Hematopoietic multipotent progenitor cell treated with erythropoietin and hydrocortisone succinate and interleukin-3 and kit ligand, for 8 days (in vitro differentiated cells): Measurements from ENCODE around the gene RPTOR.
"Not testable (repeated sequence)": the region's sequence is repeated elsewhere in the genome, so short reads cannot be mapped to it uniquely, and the experiment has no call there.

Experiments
- DNase-seq: peaks from one replicate; pipeline ENCODE4 v3.0.0-alpha.2; 2015

The RPTOR gene

DNA sequence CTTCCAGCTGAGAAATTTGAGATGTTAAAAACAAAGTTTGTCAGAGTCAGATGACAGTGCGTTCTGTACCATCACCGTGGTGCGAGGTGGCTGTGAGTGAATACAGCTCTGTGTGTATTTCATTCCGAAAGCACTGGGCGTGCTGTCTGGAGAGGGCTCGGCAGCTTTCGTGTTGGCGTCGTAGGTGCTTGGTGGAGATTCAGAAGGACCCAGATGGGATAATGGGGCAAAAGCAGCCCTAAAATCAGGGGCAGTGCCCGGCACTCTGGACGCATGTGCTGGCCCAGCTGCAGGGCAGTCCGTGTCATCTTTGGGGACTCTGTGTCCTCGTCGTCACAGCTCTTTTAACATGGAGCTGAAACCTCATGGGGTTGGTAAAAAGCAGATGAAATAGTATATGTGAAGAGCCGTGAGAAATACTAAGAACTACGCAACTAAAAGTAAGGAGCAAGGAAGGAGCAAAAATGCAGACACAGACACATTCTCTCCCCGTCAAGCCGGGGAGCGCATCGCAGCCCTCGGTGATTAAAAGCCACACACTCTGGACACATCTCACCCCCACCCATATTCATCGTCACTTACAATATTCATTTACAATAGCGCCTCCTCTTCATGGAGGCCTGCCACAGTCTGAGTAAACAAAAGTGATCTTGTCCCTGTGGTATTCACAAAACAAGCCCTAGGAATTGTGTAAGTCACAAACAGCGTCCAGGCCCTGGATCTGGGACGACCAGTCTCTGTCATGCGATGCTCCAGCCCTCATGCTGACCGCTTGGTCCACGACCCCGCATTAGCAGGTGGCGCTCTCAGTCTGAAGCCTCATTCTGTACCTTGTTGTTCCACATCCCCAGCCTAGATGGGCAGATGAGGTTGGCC lies 206.7 kb downstream of the RPTOR start:
- DNase-seq = no peak

DNA sequence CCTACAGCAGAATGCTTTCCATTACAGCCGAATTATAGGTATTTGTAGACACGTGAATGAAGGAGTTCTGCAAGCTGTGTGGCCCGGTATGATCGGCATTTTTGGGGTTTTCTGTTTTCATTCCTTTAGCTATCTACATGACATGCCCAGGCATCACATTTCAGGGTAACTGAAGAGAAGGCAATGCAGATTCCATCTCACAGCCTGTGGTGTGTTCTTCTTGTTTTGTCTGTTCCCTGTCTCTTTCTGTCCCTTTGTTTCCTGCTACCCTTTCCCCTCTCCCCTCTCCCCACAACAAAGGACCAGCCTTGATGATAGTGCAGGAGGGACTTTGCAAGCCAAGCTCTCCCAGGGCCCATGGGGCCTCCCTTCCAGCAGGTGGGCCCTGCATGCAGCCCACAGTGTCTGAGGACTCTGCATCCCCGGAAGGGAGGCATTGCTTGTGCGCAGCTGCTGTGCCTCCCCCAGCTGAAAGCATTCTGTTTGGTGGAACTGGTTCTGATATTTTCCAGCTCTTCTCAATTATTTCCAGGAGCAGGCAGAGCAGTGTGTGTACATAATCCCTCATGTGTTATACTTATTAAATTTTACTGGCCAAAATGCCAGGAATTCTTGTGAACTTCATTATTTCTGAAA lies 207.4 kb downstream of the RPTOR start:
- no peak for DNase-seq

DNA sequence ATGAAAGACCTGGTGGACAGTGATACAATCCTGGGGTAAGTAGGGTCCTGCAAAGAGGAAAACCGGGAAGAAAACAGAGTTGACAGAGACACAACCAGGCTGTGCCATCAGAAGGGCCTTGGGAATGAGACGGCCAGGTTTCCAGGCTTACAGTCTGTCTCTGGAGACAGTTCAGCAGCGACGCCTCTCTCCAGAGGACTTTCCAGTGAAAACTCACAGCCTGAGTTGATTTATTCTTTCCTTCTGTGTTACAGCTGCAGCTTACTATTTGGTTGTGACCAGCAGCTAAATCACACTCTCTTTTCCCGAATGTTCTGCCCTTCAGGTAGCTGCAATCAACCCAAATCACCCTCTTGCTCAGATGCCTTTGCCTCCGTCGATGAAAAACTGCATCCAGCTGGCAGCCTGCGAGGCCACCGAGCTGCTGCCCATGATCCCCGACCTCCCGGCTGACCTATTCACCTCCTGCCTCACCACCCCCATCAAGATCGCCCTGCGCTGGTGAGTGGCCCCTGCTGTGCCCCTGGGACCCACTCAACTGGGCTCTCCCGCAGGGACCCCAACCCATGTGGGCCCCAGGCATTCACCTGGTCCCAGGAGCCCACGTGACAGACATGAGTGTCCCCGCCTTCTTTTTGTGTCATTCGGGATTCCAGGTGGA lies 209.2 kb downstream of the RPTOR start:
- DNase-seq = no peak

DNA sequence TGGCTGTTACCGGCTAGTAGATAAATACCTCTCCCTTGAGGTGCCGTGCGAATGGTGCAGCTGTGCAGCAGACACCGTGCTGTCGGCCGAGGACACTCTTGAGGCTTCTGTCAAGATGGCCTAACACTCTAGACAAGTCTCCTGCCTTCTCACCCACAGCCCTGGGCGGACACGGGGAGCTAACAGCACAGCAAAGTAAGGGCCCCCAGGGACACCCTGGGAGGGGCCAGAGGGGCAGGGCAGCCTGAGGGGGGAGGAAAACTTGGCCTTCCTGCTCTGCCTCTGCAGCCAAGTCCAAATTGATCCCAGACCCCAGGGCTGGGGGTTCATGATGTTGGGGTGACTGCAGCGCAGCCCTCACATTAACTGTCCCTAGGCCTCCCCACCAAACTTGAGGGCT lies 210.2 kb downstream of the RPTOR start:
- DNase-seq = no peak

GRCh38 chr17:80755650-80756405 lies 211.2 kb downstream of the RPTOR start:
- DNase-seq = peak; percentile 92

- no peak for DNase-seq
Observed at GRCh38 chr17:80758481-80759376, 214.1 kb downstream of the RPTOR start.

GRCh38 chr17:80759377-80759673 lies 214.7 kb downstream of the RPTOR start:
- DNase-seq = peak; percentile 32

DNA sequence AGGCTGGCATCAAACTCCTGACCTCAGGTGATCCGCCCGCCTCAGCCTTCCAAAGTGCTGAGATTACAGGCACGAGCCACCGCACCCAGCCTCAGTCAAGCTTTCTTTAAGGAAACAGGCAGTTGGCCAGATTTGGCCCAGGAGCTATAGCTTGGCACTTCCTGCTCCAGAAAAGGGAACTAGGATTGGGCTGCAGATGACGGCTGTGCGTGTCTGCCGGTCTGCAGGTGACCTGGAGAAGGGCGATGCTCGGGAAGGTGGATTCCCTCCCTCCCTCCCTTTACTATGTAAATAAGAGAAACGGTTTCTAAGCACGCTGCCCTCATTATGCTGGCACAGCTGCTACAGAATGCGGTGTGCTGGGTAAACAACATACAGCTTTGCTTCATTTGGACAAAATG lies 215.9 kb downstream of the RPTOR start:
- no peak for DNase-seq

DNA sequence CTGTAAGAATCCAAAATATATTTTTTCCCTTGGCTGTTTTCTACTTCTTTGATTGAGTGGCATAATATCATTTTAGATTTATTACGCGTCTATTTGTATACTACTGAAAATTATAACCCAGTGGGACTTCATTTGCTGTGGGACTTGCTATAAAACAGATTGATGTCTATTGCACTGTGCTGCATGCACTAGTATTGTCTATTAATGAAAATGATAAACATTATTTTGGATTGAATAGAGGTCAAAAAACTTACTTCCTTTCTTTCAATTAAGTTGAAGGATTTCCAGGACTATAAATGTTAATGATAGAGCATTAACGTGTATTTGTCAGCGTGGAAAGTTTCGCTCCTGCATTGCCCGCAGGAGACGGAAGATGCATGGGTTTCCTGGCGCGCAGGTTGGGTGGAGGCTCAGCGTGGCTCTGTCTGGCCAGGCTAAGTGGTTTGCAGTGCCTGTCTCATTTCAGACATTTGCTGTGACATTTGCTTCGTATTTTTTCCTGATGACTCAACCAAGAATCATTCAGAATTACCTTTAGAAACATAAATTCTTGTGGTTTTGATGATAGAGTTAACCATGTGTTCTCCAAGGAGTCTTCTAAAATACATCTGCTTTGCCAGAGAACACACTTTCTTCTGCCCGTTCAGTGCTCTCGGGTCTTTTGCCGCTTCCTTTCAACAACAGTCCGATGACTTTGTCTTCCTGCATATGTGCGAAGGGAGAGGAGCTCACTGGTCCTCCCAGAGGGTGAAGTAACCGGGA lies 216.7 kb downstream of the RPTOR start:
- no peak for DNase-seq

GRCh38 chr17:80762076-80762475 lies 217.4 kb downstream of the RPTOR start:
- DNase-seq = no peak

- no peak for DNase-seq
Observed at GRCh38 chr17:80763293-80763867, 218.7 kb downstream of the RPTOR start.

GRCh38 chr17:80764627-80765145 lies 220.0 kb downstream of the RPTOR start:
- DNase-seq = not testable (repeated sequence)

DNA sequence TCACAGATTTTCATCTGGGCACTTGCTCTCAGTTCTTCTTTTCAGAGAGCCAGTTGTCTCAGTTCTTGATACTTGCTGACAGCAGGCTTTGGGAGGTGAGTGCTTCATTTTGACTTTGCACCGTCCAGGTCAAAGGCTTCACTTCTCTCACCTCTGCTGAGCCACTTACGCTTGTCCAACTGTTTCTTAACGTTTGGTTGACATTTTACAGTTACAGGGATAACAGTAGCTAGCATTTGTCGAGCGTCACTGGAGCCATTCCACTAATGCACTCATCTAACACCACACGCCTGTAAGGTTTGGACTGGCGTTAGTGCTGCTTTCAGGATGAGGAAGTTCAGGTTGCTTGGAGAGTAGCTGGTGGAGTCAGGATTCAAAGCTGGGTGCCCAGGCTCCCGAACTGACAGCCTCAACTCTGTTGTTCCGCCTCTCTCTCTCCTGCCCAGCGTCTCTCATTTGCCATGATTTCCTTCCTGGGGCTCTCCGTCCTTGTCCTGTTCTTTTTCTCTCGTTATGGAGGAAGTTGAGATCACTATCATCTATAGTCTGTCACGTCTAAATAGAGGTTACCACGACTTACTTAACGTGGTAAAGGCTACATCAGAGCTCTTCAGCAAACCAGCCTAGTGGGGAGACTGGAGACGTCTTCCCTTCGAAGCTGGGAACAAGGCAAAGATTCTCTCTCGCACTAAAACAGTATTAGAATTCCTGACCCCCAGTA lies 220.8 kb downstream of the RPTOR start:
- DNase-seq = no peak

- no peak for DNase-seq
Observed at GRCh38 chr17:80766290-80766855, 221.7 kb downstream of the RPTOR start.

DNA sequence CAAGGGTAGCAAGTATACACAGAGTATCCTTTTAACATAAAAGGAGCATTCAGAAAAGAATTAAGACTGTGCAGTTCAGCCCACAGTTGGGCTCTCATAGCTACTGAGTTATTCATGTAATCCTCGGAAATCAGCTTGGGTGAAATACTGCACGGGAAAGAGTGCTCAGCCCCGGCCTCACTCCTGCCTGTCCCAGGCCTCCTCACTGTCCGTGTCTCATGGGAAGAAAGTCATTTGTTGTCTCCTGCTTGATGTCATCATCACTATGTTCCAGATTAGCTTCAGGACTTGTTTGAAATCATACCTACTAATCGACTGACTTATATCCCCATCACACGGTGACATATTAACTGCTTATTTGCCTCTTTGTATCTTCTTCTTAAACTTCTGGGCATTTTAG lies 223.8 kb downstream of the RPTOR start:
- no peak for DNase-seq

DNA sequence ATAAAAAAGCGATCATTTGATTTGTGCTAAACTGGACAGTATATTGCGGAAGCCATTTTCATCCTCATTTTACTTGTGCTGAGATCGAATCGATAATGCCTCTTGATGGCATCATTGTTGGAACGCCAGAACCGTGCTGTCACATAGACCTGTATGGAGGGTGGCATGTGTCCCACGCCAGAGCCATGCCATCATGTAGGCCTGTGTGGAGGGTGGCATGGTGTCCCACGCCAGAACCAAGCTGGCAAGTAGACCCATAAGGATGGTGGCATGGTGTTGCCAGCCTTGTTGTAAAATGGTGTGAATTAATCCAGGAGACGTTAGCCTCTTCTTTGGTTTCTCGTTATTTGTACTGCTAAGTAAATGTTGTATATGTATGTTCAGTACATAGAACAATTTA lies 224.3 kb downstream of the RPTOR start:
- no peak for DNase-seq

- no peak for DNase-seq
Observed at GRCh38 chr17:80769516-80769915, 224.9 kb downstream of the RPTOR start.

GRCh38 chr17:80769936-80770625 lies 225.4 kb downstream of the RPTOR start:
- no peak for DNase-seq
